Mucosa of rectum (tissue), 2 donors: ENCODE results near the gene LPP.
A peak's percentile ranks its signal among the peaks of the same experiment; 100 is the strongest.

Source experiments
- H3K27ac ChIP-seq, 2 donors: one replicate each; pipeline ENCODE4 v1.7.0; 2013; ENCODE audit warnings: inconsistent platforms in 2 of 2, low read depth in 2 of 2, low read length in 2 of 2
- H3K27me3 ChIP-seq, 2 donors: one replicate each; pipeline ENCODE4 v1.7.0; 2013; ENCODE audit warnings: low read length in 2 of 2; ENCODE audit not compliant: control insufficient read depth in 2 of 2, insufficient read depth in 2 of 2
- H3K36me3 ChIP-seq, 2 donors: one replicate each; pipeline ENCODE4 v1.7.0; 2013; ENCODE audit warnings: low read length in 2 of 2; ENCODE audit not compliant: control insufficient read depth in 2 of 2, insufficient read depth in 2 of 2
- H3K4me1 ChIP-seq, 2 donors: one replicate each; pipeline ENCODE4 v1.7.0; 2013; ENCODE audit warnings: low read length in 2 of 2, mild to moderate bottlenecking in 1 of 2; ENCODE audit not compliant: control insufficient read depth in 2 of 2, insufficient read depth in 2 of 2
- H3K4me3 ChIP-seq, 2 donors: one replicate each; pipeline ENCODE4 v1.7.0; 2013; ENCODE audit warnings: low read length in 2 of 2
- H3K9ac ChIP-seq, 2 donors: one replicate each; pipeline ENCODE4 v1.7.0; 2013; ENCODE audit warnings: low read length in 2 of 2, low read depth in 1 of 2, mild to moderate bottlenecking in 1 of 2
- H3K9me3 ChIP-seq, 2 donors: one replicate each; pipeline ENCODE4 v1.7.0; 2013; ENCODE audit warnings: low read length in 2 of 2; ENCODE audit not compliant: control insufficient read depth in 2 of 2
- donor health status: healthy.
- donor health status: Normal muscosa, but diverticular disease.

LPP gene

DNA sequence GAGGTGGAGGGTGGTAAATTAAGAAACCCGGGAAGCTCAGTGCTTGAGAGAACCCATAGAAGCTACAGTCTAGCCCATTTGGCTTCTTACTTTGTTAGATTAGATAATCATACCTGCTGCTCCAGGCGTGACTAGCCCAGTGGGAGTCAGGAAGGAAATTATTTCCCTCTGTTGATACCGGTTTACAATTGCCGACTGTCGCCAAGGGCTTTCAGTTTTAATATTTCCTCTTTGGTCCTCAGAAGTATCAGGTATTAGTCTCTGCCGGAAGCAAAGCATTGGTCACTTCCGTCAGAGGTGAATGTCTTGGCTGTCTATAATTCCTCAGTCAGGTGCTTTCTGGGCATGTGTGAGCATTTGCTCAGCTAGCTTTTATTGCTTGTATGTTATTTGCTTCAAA lies 75.2 kb downstream of the LPP start:
- Histone ChIP-seq H3K4me1 (peaks cover 4 to 18% of the 10 kb centered on the region in 2 donors), H3K27me3 (no peaks in the 10 kb centered on the region), H3K4me3 (no peak overlapping the region), H3K9ac (no peak overlapping the region), H3K27ac (peak overlapping the region in 1 of 2 donors; percentile 43), H3K9me3 (no peaks in the 10 kb centered on the region), H3K36me3 (peaks cover 0 to 3% of the 10 kb centered on the region in 2 donors)

DNA sequence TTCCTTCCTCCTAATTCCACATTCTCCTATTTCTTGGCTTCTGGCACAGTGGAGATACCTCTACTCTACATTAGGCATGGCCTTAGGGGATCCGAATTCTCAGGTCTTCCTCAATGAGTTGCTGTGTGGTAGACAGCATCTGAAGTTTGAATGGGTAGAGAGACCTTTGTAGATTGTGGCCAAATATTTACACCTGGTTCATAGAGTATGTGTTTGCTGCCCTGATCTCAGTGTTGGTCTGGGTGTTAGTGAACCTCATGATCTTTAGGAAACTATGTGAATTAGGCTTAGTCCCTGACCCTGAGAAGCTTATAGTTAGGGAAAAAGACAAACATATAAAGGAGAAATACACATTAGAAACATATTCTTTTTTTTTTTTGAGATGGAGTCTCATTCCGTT lies 75.8 kb downstream of the LPP start:
- Histone ChIP-seq H3K9ac (no peak overlapping the region), H3K4me3 (no peak overlapping the region), H3K4me1 (peaks cover 4 to 18% of the 10 kb centered on the region in 2 donors), H3K9me3 (no peaks in the 10 kb centered on the region), H3K27ac (no peak overlapping the region), H3K36me3 (peaks cover 0 to 3% of the 10 kb centered on the region in 2 donors), H3K27me3 (no peaks in the 10 kb centered on the region)

DNA sequence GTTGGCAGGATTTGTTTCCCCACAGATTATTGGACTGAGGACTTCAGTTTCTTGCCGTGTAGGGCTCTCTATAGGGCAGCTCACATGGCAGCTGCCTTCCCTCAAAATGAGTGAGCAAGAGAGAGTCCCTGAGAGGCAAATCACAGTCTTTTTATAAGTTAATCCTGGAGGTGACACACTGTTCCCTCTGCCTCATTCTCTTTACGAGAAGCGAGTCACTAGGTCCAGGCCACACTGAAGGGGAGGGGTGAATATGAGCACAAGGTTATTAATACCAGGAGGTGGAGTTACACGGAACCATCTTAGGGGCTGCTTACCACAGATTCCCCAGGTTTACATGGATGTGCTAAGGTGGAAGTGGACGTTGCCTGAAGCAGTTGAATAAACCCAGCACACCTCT lies 77.0 kb downstream of the LPP start:
- no peaks in the 10 kb centered on the region for H3K9me3 ChIP-seq
- peaks cover 4 to 18% of the 10 kb centered on the region in 2 donors for H3K4me1 ChIP-seq
- H3K4me3 ChIP-seq: no peak overlapping the region
- no peaks in the 10 kb centered on the region for H3K27me3 ChIP-seq
- H3K36me3 ChIP-seq: peaks cover 0 to 3% of the 10 kb centered on the region in 2 donors
- H3K9ac ChIP-seq: no peak overlapping the region
- peak overlapping the region in 1 of 2 donors; percentile 16 for H3K27ac ChIP-seq

DNA sequence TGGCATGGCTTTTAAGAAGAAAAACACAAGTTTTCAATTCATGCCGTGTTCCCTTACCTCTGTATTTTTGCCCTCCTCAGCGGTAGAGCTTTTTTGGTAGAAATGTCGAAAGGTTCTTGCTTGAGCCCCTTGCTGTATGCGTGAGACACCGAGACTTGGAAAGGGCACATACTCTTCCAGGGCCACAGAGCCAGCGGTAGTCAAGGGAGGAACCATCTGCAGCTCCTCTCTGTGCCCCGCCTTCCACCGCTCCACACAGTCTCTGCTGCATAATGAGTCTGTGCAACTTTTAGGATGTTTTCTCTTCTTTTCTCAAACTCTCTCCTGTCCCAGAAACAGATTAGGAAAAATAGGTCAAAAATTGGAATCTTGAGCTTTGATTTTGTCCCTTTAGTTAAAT lies 77.5 kb downstream of the LPP start:
- Histone ChIP-seq H3K27ac (peak overlapping the region; percentile 16 to 21), H3K4me1 (peaks cover 4 to 18% of the 10 kb centered on the region in 2 donors)

DNA sequence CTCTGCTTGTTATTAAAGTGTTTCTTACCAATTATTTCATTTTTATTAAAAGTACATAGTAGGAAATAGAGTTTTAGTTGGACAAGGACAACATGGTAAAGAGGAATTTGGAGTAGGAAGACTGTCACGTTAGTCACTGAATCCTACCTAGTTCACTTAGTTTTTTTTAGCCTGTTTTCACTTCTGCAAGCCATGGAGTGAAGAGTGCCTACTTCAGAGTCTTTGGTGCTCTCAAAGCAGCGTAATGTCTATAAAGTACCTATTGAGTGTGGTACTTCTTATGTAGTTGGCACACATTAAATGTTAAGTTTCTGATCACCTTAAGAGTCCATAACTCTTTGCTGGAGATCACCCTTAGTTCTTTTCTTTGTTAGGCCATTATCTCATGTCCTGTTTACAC lies 78.7 kb downstream of the LPP start:
- peaks cover 4 to 15% of the 10 kb centered on the region in 2 donors for H3K4me1 ChIP-seq
- H3K9me3 ChIP-seq: no peaks in the 10 kb centered on the region
- no peaks in the 10 kb centered on the region for H3K27me3 ChIP-seq
- H3K27ac ChIP-seq: no peak overlapping the region
- peaks cover 3% of the 10 kb centered on the region in 2 donors for H3K36me3 ChIP-seq
- no peak overlapping the region for H3K9ac ChIP-seq
- no peak overlapping the region for H3K4me3 ChIP-seq

More for the DNA sequence above, 77.5 kb downstream of the LPP start:
- Histone ChIP-seq H3K27me3 (no peaks in the 10 kb centered on the region), H3K36me3 (peaks cover 2 to 3% of the 10 kb centered on the region in 2 donors), H3K9me3 (no peaks in the 10 kb centered on the region), H3K4me3 (no peak overlapping the region), H3K9ac (no peak overlapping the region)

DNA sequence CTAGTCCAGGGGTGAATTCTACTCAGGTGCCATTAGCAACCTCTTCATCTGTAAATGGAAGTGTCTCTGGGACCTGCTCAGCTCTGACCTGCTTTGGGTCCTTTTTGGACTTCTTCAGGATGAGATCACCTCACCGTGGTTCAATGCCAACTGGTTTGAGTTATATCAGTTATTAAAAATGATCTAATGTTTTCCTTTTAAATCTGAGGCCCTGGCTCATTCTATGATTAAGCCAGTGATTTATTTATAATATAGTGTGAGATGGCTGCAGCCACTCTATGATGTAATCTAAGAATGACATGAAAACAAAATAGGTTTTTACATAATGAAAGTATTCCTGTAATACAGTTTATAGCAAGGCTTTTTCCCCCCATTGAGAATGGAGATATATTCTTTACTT lies 79.4 kb downstream of the LPP start:
- Histone ChIP-seq H3K27me3 (no peaks in the 10 kb centered on the region), H3K4me1 (peaks cover 4 to 9% of the 10 kb centered on the region in 2 donors), H3K9ac (no peak overlapping the region), H3K27ac (no peak overlapping the region), H3K36me3 (peaks cover 0 to 3% of the 10 kb centered on the region in 2 donors), H3K9me3 (no peaks in the 10 kb centered on the region), H3K4me3 (no peak overlapping the region)

DNA sequence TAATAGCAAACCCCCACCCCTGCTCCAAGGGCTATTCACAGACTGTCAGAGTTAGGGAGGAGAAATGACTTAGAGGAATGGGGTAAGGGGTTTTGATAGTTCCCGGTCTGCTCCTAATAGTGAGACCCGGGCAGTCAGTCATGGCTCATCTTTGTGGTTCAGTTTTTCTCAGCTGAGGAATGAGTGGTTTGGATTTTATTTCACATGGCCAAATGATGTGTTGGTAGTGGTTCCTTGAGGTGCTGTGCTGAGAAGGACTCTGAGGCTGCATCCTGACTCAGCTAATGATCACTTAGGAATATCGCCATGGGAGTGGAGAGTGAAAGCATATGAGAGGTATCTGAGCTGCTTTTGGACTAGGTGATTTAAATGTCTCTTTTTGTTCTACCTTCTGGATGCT lies 80.2 kb downstream of the LPP start:
- no peak overlapping the region for H3K4me3 ChIP-seq
- no peak overlapping the region for H3K27ac ChIP-seq
- H3K9me3 ChIP-seq: no peaks in the 10 kb centered on the region
- peaks cover 0 to 1% of the 10 kb centered on the region in 2 donors for H3K4me1 ChIP-seq
- H3K36me3 ChIP-seq: peaks cover 0 to 4% of the 10 kb centered on the region in 2 donors
- no peaks in the 10 kb centered on the region for H3K27me3 ChIP-seq
- no peak overlapping the region for H3K9ac ChIP-seq

DNA sequence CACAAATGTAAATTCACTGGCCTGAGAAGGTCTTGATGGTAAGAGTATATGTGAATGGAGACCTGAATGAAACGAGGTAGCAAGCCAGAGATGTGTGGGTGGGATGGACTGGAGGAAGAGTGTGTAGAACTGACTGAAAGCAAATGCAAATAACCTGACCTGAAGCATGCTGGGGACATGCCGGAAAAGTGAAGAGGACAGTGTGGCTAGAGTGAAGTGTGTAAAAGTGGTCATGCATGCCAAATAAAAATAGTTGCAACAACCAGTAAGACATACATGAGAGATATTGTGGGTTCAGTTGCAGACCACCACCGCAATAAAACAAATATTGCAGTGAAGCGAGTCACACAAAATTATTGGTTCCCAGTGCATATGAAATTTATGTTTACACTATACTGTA lies 82.3 kb downstream of the LPP start:
- Histone ChIP-seq H3K9me3 (no peaks in the 10 kb centered on the region), H3K27ac (no peak overlapping the region), H3K4me1 (no peaks in the 10 kb centered on the region), H3K36me3 (peaks cover 4 to 5% of the 10 kb centered on the region in 2 donors), H3K4me3 (no peak overlapping the region), H3K27me3 (no peaks in the 10 kb centered on the region), H3K9ac (no peak overlapping the region)

DNA sequence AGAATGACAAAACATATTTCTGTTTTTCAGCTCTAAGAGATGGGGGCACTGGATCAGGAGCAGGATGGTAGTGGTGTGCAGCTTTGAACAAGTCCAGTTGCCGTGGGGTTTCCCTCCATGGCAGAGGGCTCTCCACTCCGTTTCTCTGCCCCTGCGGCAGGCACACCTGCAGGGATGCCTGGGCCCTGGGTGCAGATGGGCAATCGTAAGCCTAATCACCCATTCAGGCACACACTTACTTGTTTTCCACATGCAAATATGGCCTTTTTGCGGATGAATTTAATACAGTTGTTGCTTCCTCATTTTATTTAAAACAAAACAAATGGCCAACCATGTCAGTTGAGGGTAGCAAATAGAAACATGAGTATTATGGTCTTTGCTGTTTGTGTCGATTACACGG lies 85.1 kb downstream of the LPP start:
- peaks cover 4 to 8% of the 10 kb centered on the region in 2 donors for H3K36me3 ChIP-seq
- no peak overlapping the region for H3K27ac ChIP-seq
- no peaks in the 10 kb centered on the region for H3K27me3 ChIP-seq
- H3K4me1 ChIP-seq: no peaks in the 10 kb centered on the region
- no peak overlapping the region for H3K4me3 ChIP-seq
- no peak overlapping the region for H3K9ac ChIP-seq
- H3K9me3 ChIP-seq: no peaks in the 10 kb centered on the region

DNA sequence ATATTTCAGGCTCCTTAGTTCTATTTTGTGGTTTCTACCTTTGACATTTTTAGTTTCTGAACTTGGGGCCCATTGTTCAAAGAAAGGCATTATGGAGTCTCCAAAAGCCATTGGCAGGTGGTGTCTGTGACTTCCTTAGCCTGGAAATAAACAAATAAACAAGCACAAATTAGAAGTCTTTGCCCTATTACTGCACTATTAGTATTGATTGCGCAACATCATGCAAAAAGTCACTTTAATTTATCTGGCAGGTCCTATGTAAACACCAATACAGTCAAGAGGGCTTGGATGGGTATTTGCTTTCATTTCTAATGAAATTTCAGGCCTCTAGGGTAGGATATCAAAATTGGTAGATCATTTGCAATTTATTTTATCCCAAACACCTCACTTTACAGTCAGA lies 85.6 kb downstream of the LPP start:
- Histone ChIP-seq H3K4me1 (peaks cover 0 to 4% of the 10 kb centered on the region in 2 donors), H3K27me3 (no peaks in the 10 kb centered on the region), H3K4me3 (no peak overlapping the region), H3K9ac (no peak overlapping the region), H3K27ac (no peak overlapping the region), H3K9me3 (no peaks in the 10 kb centered on the region), H3K36me3 (peaks cover 4 to 8% of the 10 kb centered on the region in 2 donors)
